ENCODE data around the gene TNFRSF1B. TPM values are rescaled to one million over a fixed set of nuclear protein-coding genes. Genes with fewer than 3 reads are reported as not detected.

TNFRSF1B gene
- total RNA-seq = 1.9 TPM

DNA sequence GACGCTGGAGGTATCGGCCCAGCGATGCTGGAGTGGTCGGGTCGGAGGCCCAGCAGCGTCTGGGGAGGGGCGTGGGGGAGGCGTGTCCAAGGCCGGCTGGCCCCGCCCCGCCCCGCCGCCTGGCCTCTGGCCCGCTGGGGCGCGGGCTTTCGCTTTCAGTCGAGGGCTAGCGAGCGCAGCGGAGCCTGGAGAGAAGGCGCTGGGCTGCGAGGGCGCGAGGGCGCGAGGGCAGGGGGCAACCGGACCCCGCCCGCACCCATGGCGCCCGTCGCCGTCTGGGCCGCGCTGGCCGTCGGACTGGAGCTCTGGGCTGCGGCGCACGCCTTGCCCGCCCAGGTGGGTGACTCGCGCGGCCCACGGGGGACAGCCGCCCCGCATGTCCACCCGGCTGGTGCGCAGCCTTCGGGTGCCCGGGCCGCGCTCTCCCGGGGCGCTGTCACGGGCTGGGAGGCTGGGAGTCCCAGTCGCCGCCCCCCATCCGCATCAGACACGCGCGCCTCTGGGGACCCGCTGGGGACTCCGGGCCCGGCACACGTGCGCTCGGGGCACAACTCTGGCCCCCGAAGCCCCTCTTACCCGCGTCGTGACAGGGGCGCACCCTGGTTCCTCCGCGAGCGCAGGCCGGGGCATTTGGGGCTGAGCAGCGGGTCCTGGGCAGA lies at the start of gene TNFRSF1B:
Gene TNFRSF1B (plus strand): TSS at position 158 of the 659 bp plus-strand sequence. CDS start 101 bp downstream, at position 259.

DNA sequence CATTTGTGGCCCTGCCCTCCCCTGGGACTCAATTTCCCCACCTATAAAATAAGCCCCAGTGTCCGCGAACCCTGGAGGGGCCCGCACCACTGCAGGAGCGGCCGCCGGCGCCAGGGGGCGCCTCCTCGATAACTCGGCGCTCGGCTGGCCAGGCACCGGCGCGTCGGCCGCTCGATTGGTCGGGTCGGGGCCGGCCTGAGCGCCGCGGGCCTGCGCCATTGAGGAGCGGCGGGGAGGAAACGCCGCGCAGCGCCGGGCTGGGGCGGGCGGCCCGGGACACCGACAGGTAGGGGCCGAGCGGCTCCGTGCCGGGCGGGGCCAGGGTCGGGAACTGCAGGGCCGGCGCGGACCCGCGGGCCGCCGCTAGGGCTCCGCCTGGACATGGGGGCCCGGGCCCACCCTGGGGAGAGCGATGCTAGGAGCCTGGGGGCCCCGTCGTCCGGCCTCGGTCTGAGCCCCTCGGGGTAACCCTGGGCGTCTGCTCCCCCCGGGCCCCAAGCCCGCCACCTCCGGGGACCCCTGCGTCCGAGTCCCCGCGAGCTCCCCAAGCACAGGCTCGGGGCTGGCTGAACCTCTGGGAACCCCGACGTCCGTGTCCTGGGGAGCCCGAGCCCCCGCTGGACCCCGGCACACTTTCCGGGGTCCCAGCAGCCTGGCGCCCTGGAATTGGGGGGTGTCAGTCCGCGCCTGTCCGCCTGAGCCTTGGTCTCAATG lies 63.2 kb downstream of the TNFRSF1B start, which contains the start of gene VPS13D:
Gene VPS13D (plus strand): TSS at position 196 of the 714 bp plus-strand sequence. CDS start 4,237 bp downstream, outside the sequence.

Small RNAs within 50 kb of the gene (small RNA-seq; reads per million reads assigned to genes)
- gene MIR4632 (ENCODE audit: low replicate concordance) (not detected), gene RF00156 (ENCODE audit: low replicate concordance) (not detected)

Other genes starting within 250 kb of the TNFRSF1B start
- gene KIAA2013, start 240.6 kb upstream of the TNFRSF1B start, total RNA-seq = 19.1 TPM
- gene PLOD1, start 232.3 kb upstream of the TNFRSF1B start, total RNA-seq = 16.9 TPM
- gene MFN2, start 186.5 kb upstream of the TNFRSF1B start, total RNA-seq = 47.3 TPM
- 31.6 TPM for gene MIIP, start 147.5 kb upstream of the TNFRSF1B start, total RNA-seq
- not detected for gene TNFRSF8, start 103.7 kb upstream of the TNFRSF1B start, total RNA-seq
- gene VPS13D, start 63.0 kb downstream of the TNFRSF1B start, total RNA-seq = 121 TPM